ENCODE results near the gene TNKS1BP1.
"Not testable (repeated sequence)": the region's sequence is repeated elsewhere in the genome, so short reads cannot be mapped to it uniquely, and the experiment has no call there.

Gene TNKS1BP1

GRCh38 chr11:57306161-57306876 lies 18.4 kb downstream of the TNKS1BP1 start:
- peaks cover 12% of the 10 kb centered on the region for H3K36me3 Mint-ChIP-seq (ENCODE audit: low read depth)
- no peak overlapping the region for H3K4me3 Mint-ChIP-seq
- DNase-seq (no peak), ATAC-seq (no peak)
- H3K4me1 Mint-ChIP-seq, result peaks cover 7% of the 10 kb centered on the region
- no peaks in the 10 kb centered on the region for H3K27me3 Mint-ChIP-seq
- no peaks in the 10 kb centered on the region for H3K9me3 Mint-ChIP-seq
- H3K27ac Mint-ChIP-seq, result no peak overlapping the region

GRCh38 chr11:57305523-57305922 lies 19.2 kb downstream of the TNKS1BP1 start:
- Mint-ChIP-seq H3K27ac (no peak overlapping the region), H3K4me1 (peaks cover under 1% of the 10 kb centered on the region), H3K36me3 (ENCODE audit: low read depth) (peaks cover 20% of the 10 kb centered on the region), H3K9me3 (no peaks in the 10 kb centered on the region), H3K27me3 (no peaks in the 10 kb centered on the region), H3K4me3 (no peak overlapping the region)
- no peak for ATAC-seq
- no peak for DNase-seq

- H3K36me3 Mint-ChIP-seq (ENCODE audit: low read depth), result peaks cover 28% of the 10 kb centered on the region
- ATAC-seq (no peak), DNase-seq (no peak)
- H3K4me3 Mint-ChIP-seq, result no peak overlapping the region
- no peaks in the 10 kb centered on the region for H3K4me1 Mint-ChIP-seq
- H3K9me3 Mint-ChIP-seq, result peaks cover 5% of the 10 kb centered on the region
- no peak overlapping the region for H3K27ac Mint-ChIP-seq
- no peaks in the 10 kb centered on the region for H3K27me3 Mint-ChIP-seq
Measured at GRCh38 chr11:57303990-57304579, 20.7 kb downstream of the TNKS1BP1 start.

- H3K36me3 Mint-ChIP-seq (ENCODE audit: low read depth), result peaks cover 30% of the 10 kb centered on the region
- no peak overlapping the region for H3K4me3 Mint-ChIP-seq
- ATAC-seq, result no peak
- H3K9me3 Mint-ChIP-seq, result peaks cover 5% of the 10 kb centered on the region
- H3K27ac Mint-ChIP-seq, result no peak overlapping the region
- no peak for DNase-seq
- H3K4me1 Mint-ChIP-seq, result no peaks in the 10 kb centered on the region
- no peaks in the 10 kb centered on the region for H3K27me3 Mint-ChIP-seq
Measured at GRCh38 chr11:57303280-57303989, 21.3 kb downstream of the TNKS1BP1 start.

GRCh38 chr11:57302489-57302888 lies 22.3 kb downstream of the TNKS1BP1 start:
- no peak for DNase-seq
- peaks cover 11% of the 10 kb centered on the region for H3K9me3 Mint-ChIP-seq
- H3K27me3 Mint-ChIP-seq, result no peaks in the 10 kb centered on the region
- no peak for ATAC-seq
- no peaks in the 10 kb centered on the region for H3K4me1 Mint-ChIP-seq
- no peak overlapping the region for H3K27ac Mint-ChIP-seq
- H3K4me3 Mint-ChIP-seq, result no peak overlapping the region
- peaks cover 34% of the 10 kb centered on the region for H3K36me3 Mint-ChIP-seq (ENCODE audit: low read depth)

GRCh38 chr11:57301711-57302423 lies 22.9 kb downstream of the TNKS1BP1 start:
- ATAC-seq (no peak), DNase-seq (no peak)
- H3K9me3 Mint-ChIP-seq, result peaks cover 11% of the 10 kb centered on the region
- H3K4me3 Mint-ChIP-seq, result no peak overlapping the region
- H3K27me3 Mint-ChIP-seq, result no peaks in the 10 kb centered on the region
- no peaks in the 10 kb centered on the region for H3K4me1 Mint-ChIP-seq
- no peak overlapping the region for H3K27ac Mint-ChIP-seq
- peaks cover 34% of the 10 kb centered on the region for H3K36me3 Mint-ChIP-seq (ENCODE audit: low read depth)

- ATAC-seq (no peak), DNase-seq (no peak)
- H3K27me3 Mint-ChIP-seq, result no peaks in the 10 kb centered on the region
- H3K4me3 Mint-ChIP-seq, result no peak overlapping the region
- no peak overlapping the region for H3K27ac Mint-ChIP-seq
- H3K4me1 Mint-ChIP-seq, result no peaks in the 10 kb centered on the region
- peaks cover 11% of the 10 kb centered on the region for H3K9me3 Mint-ChIP-seq
- peaks cover 34% of the 10 kb centered on the region for H3K36me3 Mint-ChIP-seq (ENCODE audit: low read depth)
Measured at GRCh38 chr11:57300785-57301184, 24.0 kb downstream of the TNKS1BP1 start.

GRCh38 chr11:57299150-57299737 lies 25.5 kb downstream of the TNKS1BP1 start:
- Mint-ChIP-seq H3K27ac (no peak overlapping the region), H3K4me3 (no peak overlapping the region), H3K27me3 (no peaks in the 10 kb centered on the region), H3K4me1 (no peaks in the 10 kb centered on the region), H3K36me3 (ENCODE audit: low read depth) (peaks cover 34% of the 10 kb centered on the region), H3K9me3 (peaks cover 11% of the 10 kb centered on the region)
- no peak for ATAC-seq
- no peak for DNase-seq

GRCh38 chr11:57297221-57297620 lies 27.5 kb downstream of the TNKS1BP1 start:
- no peaks in the 10 kb centered on the region for H3K4me1 Mint-ChIP-seq
- H3K27ac Mint-ChIP-seq, result no peak overlapping the region
- ATAC-seq, result no peak

GRCh38 chr11:57296205-57296604 lies 28.5 kb downstream of the TNKS1BP1 start:
- peaks cover 26% of the 10 kb centered on the region for H3K36me3 Mint-ChIP-seq (ENCODE audit: low read depth)
- ATAC-seq, result not testable (repeated sequence)

More at GRCh38 chr11:57297221-57297620, 27.5 kb downstream of the TNKS1BP1 start:
- no peak overlapping the region for H3K4me3 Mint-ChIP-seq
- no peaks in the 10 kb centered on the region for H3K27me3 Mint-ChIP-seq
- H3K36me3 Mint-ChIP-seq (ENCODE audit: low read depth), result peaks cover 34% of the 10 kb centered on the region
- DNase-seq, result no peak
- H3K9me3 Mint-ChIP-seq, result peaks cover 11% of the 10 kb centered on the region

GRCh38 chr11:57294225-57295131 lies 30.3 kb downstream of the TNKS1BP1 start:
- no peak overlapping the region for H3K27ac Mint-ChIP-seq
- peaks cover 10% of the 10 kb centered on the region for H3K36me3 Mint-ChIP-seq (ENCODE audit: low read depth)
- ATAC-seq (no peak), DNase-seq (no peak)
- no peak overlapping the region for H3K4me3 Mint-ChIP-seq
- H3K9me3 Mint-ChIP-seq, result peaks cover 7% of the 10 kb centered on the region
- no peaks in the 10 kb centered on the region for H3K4me1 Mint-ChIP-seq
- H3K27me3 Mint-ChIP-seq, result peaks cover 2% of the 10 kb centered on the region

More at GRCh38 chr11:57296205-57296604, 28.5 kb downstream of the TNKS1BP1 start:
- not testable (repeated sequence) for H3K27me3 Mint-ChIP-seq, DNase-seq, H3K27ac Mint-ChIP-seq, H3K4me1 Mint-ChIP-seq, H3K4me3 Mint-ChIP-seq
- H3K9me3 Mint-ChIP-seq, result peaks cover 11% of the 10 kb centered on the region

GRCh38 chr11:57290288-57290687 lies 34.5 kb downstream of the TNKS1BP1 start:
- H3K4me3 Mint-ChIP-seq, result no peak overlapping the region
- ATAC-seq (no peak), DNase-seq (no peak)

GRCh38 chr11:57288771-57289579 lies 35.8 kb downstream of the TNKS1BP1 start:
- H3K9me3 Mint-ChIP-seq, result no peaks in the 10 kb centered on the region
- DNase-seq (no peak), ATAC-seq (peak; percentile 67)
- no peaks in the 10 kb centered on the region for H3K36me3 Mint-ChIP-seq (ENCODE audit: low read depth)
- peaks cover 2% of the 10 kb centered on the region for H3K27me3 Mint-ChIP-seq
- H3K4me1 Mint-ChIP-seq, result no peaks in the 10 kb centered on the region
- H3K27ac Mint-ChIP-seq, result no peak overlapping the region
- no peak overlapping the region for H3K4me3 Mint-ChIP-seq

More at GRCh38 chr11:57290288-57290687, 34.5 kb downstream of the TNKS1BP1 start:
- Mint-ChIP-seq H3K36me3 (ENCODE audit: low read depth) (no peaks in the 10 kb centered on the region), H3K27me3 (peaks cover 2% of the 10 kb centered on the region), H3K4me1 (no peaks in the 10 kb centered on the region), H3K9me3 (no peaks in the 10 kb centered on the region), H3K27ac (no peak overlapping the region)

Data from activated naive CD8-positive, alpha-beta T cell treated with anti-CD3 and anti-CD28 coated beads, Interleukin-2, amount 50 U/mL, for 24 hours (primary cell).